HepG2 (cell line): ENCODE data around the gene UGT1A7. TPM values are rescaled to one million over a fixed set of nuclear protein-coding genes. Genes with fewer than 3 reads are reported as not detected.

Source experiments
- DMAP1 ChIP-seq: IDR thresholded peaks from 2 replicates; pipeline ENCODE4 v1.6.1; 2016
- ISX ChIP-seq: sonication (generic); formaldehyde crosslinking; conservative IDR thresholded peaks from 2 replicates; pipeline ENCODE4 v1.5.0; 2020; ENCODE audit warnings: missing genetic modification reagents
- MZF1 ChIP-seq: sonication (generic); formaldehyde crosslinking; IDR thresholded peaks from 2 replicates; pipeline ENCODE4 v1.8.1; 2023; ENCODE audit warnings: mild to moderate bottlenecking, missing genetic modification reagents, borderline replicate concordance
- NFYB ChIP-seq: sonication (generic); formaldehyde crosslinking; IDR thresholded peaks from 2 replicates; pipeline ENCODE4 v1.4.0; 2020; ENCODE audit warnings: missing genetic modification reagents
- NFYC ChIP-seq: IDR thresholded peaks from 2 replicates; pipeline ENCODE4 v1.6.1; 2016; ENCODE audit warnings: missing genetic modification reagents, missing compliant biosample characterization
- POLR2AphosphoS5 ChIP-seq: IDR thresholded peaks from 2 replicates; pipeline ENCODE4 v1.6.1; 2012; ENCODE audit warnings: low read depth, low read length
- RAD51 ChIP-seq: fragments of 450-650 bp; IDR thresholded peaks from 2 replicates; pipeline ENCODE4 v1.6.1; 2016; ENCODE audit warnings: borderline replicate concordance
- SMAD1 ChIP-seq: sonication (generic); formaldehyde crosslinking; IDR thresholded peaks from 2 replicates; pipeline ENCODE4 v1.4.0; 2020; ENCODE audit warnings: missing genetic modification reagents, low read depth, mild to moderate bottlenecking, borderline replicate concordance
- SYNCRIP ChIP-seq: fragments of 200-400 bp; formaldehyde crosslinking; IDR thresholded peaks from 2 replicates; pipeline ENCODE4 v1.6.1; 2018; ENCODE audit warnings: mild to moderate bottlenecking, low read depth, low read length; ENCODE audit not compliant: insufficient read depth
- TBX3 ChIP-seq: fragments of 450-650 bp; IDR thresholded peaks from 2 replicates; pipeline ENCODE4 v1.6.1; 2017; ENCODE audit warnings: antibody characterized with exemption, mild to moderate bottlenecking, inconsistent platforms, borderline replicate concordance
- THAP11 ChIP-seq: IDR thresholded peaks from 2 replicates; pipeline ENCODE4 v1.6.1; 2016; ENCODE audit warnings: missing biosample characterization, missing genetic modification reagents
- ZNF143 ChIP-seq: sonication (generic); formaldehyde crosslinking; IDR thresholded peaks from 2 replicates; pipeline ENCODE4 v1.4.0; 2020; ENCODE audit warnings: missing genetic modification reagents
- ZNF180 ChIP-seq: sonication (generic); formaldehyde crosslinking; IDR thresholded peaks from 2 replicates; pipeline ENCODE4 v1.4.0; 2020; ENCODE audit warnings: low read depth, missing genetic modification reagents, borderline replicate concordance
- ZNF331 ChIP-seq: sonication (generic); formaldehyde crosslinking; IDR thresholded peaks from 2 replicates; pipeline ENCODE4 v1.4.0; 2020; ENCODE audit warnings: missing genetic modification reagents
- ZNF850 ChIP-seq: sonication (generic); formaldehyde crosslinking; conservative IDR thresholded peaks from 2 replicates; pipeline ENCODE4 v1.9.0; 2021; ENCODE audit warnings: mild to moderate bottlenecking, missing genetic modification reagents
- polyA plus RNA-seq, 8 experiments: library from polyadenylated mRNA; depleted of rRNA in 3 of 8; stranded (reverse) in 7 of 8; unstranded in 1 of 8; fragments of >200 nt; fragmentation: Illumina TruSeq in 4 of 8; extraction: Trizol in 4 of 8; gene quantifications; 2 replicates each; pipeline versions ENCODE4 v1.2.1 to v1.2.3, GENCODE V29; 2011 to 2016; ENCODE audit warnings: low read depth in 4 of 8, missing spikeins in 1 of 8, mixed read lengths in 1 of 8; ENCODE audit not compliant: insufficient read depth in 1 of 8
- total RNA-seq, 5 experiments: library from RNA; depleted of rRNA; stranded (reverse); fragments of >200 nt; fragmentation: Illumina TruSeq; extraction: Trizol; gene quantifications; 2 replicates each; pipeline ENCODE4 v1.2.3, GENCODE V29; 2016; ENCODE audit warnings: low read depth in 1 of 5
- TF ChIP-seq, protein P1 (sequence below): sonication (generic); formaldehyde crosslinking; IDR thresholded peaks from 2 replicates; pipeline ENCODE4 v1.4.0; 2020; ENCODE audit warnings: missing genetic modification reagents
- TF ChIP-seq, protein P2 (sequence below), 2 experiments: sonication (generic) in 1 of 2; formaldehyde crosslinking in 1 of 2; IDR thresholded peaks; 2 replicates each; pipeline versions ENCODE4 v1.5.1 to v1.6.1; 2011 to 2020; ENCODE audit warnings: borderline replicate concordance in 1 of 2, low read depth in 1 of 2, low read length in 1 of 2, mild to moderate bottlenecking in 1 of 2, missing genetic modification reagents in 1 of 2, moderate library complexity in 1 of 2
- TF ChIP-seq, protein P3 (sequence below): sonication (generic); formaldehyde crosslinking; IDR thresholded peaks from 2 replicates; pipeline ENCODE4 v1.4.0; 2020; ENCODE audit warnings: missing genetic modification reagents, borderline replicate concordance
- TF ChIP-seq, protein P4 (sequence below): sonication (generic); formaldehyde crosslinking; IDR thresholded peaks from 2 replicates; pipeline ENCODE4 v1.8.0; 2022; ENCODE audit warnings: missing genetic modification reagents, mild to moderate bottlenecking, borderline replicate concordance

Gene UGT1A7
- total and polyA plus RNA-seq, 2 of the 13 experiments (the other 11 are each of a cell fraction or from before 2014, with no cell fraction given), result not detected

DNA sequence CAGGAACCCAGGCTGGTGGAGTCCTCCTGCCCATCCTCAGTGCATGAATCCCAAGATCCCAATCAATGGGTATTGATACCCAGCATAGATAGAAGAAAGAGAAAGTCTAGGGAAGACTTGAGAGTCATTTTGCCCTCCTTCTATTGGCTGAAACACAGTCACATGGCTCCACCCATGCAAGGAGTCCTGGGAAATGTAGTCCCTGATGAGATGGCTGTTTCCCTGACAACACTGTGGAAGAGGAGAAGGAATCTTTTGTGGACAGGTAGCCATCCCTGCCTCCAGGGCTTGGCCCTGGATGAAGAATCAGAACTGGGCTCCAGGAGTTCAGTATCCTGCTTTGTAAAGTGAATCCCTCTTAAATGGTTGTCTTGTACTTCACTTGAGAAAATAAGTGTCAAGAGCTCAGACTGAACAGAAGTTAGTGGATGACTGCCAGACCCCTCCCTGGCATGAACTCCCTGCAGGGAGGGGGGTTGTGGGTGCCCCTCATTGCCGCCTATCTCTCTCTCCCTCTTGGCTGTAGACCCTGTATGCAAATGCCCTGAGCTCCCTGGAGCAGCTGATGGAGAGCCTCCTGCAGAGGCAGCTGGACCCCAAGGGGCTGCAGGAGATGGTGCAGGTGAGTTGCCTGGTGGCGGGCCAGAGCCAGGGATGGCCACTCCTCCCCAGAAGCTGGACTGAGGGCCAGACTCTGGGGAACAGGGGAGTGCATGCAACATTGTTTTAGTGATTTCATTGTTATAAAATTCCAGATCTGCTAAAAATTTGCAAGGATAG, 132.5 kb downstream of the UGT1A7 start (continued):
- TF ChIP-seq, protein P1, sequence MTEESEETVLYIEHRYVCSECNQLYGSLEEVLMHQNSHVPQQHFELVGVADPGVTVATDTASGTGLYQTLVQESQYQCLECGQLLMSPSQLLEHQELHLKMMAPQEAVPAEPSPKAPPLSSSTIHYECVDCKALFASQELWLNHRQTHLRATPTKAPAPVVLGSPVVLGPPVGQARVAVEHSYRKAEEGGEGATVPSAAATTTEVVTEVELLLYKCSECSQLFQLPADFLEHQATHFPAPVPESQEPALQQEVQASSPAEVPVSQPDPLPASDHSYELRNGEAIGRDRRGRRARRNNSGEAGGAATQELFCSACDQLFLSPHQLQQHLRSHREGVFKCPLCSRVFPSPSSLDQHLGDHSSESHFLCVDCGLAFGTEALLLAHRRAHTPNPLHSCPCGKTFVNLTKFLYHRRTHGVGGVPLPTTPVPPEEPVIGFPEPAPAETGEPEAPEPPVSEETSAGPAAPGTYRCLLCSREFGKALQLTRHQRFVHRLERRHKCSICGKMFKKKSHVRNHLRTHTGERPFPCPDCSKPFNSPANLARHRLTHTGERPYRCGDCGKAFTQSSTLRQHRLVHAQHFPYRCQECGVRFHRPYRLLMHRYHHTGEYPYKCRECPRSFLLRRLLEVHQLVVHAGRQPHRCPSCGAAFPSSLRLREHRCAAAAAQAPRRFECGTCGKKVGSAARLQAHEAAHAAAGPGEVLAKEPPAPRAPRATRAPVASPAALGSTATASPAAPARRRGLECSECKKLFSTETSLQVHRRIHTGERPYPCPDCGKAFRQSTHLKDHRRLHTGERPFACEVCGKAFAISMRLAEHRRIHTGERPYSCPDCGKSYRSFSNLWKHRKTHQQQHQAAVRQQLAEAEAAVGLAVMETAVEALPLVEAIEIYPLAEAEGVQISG (CRISPR knock-in tag), result no peak
- peak; percentile 85 for TF ChIP-seq ZNF143 (CRISPR knock-in tag)
- TF ChIP-seq ZNF180, result no peak
- TF ChIP-seq, protein P2, sequence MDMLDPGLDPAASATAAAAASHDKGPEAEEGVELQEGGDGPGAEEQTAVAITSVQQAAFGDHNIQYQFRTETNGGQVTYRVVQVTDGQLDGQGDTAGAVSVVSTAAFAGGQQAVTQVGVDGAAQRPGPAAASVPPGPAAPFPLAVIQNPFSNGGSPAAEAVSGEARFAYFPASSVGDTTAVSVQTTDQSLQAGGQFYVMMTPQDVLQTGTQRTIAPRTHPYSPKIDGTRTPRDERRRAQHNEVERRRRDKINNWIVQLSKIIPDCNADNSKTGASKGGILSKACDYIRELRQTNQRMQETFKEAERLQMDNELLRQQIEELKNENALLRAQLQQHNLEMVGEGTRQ (IDR thresholded peaks at IDR 0.05; ENCODE audit: low read depth, low read length), result peak; percentile 46; the same call in 1 of the 2 replicates
- TF ChIP-seq, protein P2 (CRISPR knock-in tag; IDR thresholded peaks at IDR 0.05; ENCODE audit: borderline replicate concordance), result peak; percentile 52; the same call in 1 of the 2 replicates
- no peak for TF ChIP-seq ISX (CRISPR knock-in tag)
- TF ChIP-seq NFYB (CRISPR knock-in tag), result peak; percentile 46; the same call in 1 of the 2 replicates
- no peak for TF ChIP-seq POLR2AphosphoS5
- TF ChIP-seq DMAP1, result no peak
- TF ChIP-seq, protein P3, sequence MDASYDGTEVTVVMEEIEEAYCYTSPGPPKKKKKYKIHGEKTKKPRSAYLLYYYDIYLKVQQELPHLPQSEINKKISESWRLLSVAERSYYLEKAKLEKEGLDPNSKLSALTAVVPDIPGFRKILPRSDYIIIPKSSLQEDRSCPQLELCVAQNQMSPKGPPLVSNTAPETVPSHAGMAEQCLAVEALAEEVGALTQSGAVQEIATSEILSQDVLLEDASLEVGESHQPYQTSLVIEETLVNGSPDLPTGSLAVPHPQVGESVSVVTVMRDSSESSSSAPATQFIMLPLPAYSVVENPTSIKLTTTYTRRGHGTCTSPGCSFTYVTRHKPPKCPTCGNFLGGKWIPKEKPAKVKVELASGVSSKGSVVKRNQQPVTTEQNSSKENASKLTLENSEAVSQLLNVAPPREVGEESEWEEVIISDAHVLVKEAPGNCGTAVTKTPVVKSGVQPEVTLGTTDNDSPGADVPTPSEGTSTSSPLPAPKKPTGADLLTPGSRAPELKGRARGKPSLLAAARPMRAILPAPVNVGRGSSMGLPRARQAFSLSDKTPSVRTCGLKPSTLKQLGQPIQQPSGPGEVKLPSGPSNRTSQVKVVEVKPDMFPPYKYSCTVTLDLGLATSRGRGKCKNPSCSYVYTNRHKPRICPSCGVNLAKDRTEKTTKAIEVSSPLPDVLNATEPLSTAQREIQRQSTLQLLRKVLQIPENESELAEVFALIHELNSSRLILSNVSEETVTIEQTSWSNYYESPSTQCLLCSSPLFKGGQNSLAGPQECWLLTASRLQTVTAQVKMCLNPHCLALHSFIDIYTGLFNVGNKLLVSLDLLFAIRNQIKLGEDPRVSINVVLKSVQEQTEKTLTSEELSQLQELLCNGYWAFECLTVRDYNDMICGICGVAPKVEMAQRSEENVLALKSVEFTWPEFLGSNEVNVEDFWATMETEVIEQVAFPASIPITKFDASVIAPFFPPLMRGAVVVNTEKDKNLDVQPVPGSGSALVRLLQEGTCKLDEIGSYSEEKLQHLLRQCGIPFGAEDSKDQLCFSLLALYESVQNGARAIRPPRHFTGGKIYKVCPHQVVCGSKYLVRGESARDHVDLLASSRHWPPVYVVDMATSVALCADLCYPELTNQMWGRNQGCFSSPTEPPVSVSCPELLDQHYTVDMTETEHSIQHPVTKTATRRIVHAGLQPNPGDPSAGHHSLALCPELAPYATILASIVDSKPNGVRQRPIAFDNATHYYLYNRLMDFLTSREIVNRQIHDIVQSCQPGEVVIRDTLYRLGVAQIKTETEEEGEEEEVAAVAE, result no peak
- peak; percentile 95 for TF ChIP-seq THAP11 (CRISPR knock-in tag)
- no peak for TF ChIP-seq SMAD1
- TF ChIP-seq MZF1 (CRISPR knock-in tag), result no peak
- no peak for TF ChIP-seq SYNCRIP
- no peak for TF ChIP-seq ZNF331 (CRISPR knock-in tag)
- TF ChIP-seq, protein P4, sequence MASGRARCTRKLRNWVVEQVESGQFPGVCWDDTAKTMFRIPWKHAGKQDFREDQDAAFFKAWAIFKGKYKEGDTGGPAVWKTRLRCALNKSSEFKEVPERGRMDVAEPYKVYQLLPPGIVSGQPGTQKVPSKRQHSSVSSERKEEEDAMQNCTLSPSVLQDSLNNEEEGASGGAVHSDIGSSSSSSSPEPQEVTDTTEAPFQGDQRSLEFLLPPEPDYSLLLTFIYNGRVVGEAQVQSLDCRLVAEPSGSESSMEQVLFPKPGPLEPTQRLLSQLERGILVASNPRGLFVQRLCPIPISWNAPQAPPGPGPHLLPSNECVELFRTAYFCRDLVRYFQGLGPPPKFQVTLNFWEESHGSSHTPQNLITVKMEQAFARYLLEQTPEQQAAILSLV (CRISPR knock-in tag), result no peak
- no peak for TF ChIP-seq ZNF850
- no peak for TF ChIP-seq TBX3
- peak; percentile 70 for TF ChIP-seq NFYC (CRISPR knock-in tag)
- TF ChIP-seq RAD51, result no peak
